Endodermal cell (in vitro differentiated cells): Measurements from ENCODE around the gene TCF4. TPM values are rescaled to one million over a fixed set of nuclear protein-coding genes. Genes with fewer than 3 reads are reported as not detected.

Experiments
- DNase-seq: peaks from one replicate; pipeline ENCODE4 v3.0.0-alpha.2; 2017
- H3K27ac ChIP-seq: 2 replicates; pipeline ENCODE4 v1.5.1; 2013; ENCODE audit warnings: mild to moderate bottlenecking, low read depth, low read length, moderate library complexity
- H3K27me3 ChIP-seq: 2 replicates; pipeline ENCODE4 v1.6.1; 2013; ENCODE audit warnings: mild to moderate bottlenecking, low read length, moderate library complexity; ENCODE audit not compliant: insufficient read depth, control insufficient read depth, poor library complexity, severe bottlenecking
- H3K36me3 ChIP-seq: 2 replicates; pipeline ENCODE4 v1.7.0; 2013; ENCODE audit warnings: mild to moderate bottlenecking, low read length, moderate library complexity; ENCODE audit not compliant: control insufficient read depth, insufficient read depth
- H3K4me1 ChIP-seq: one replicate; pipeline ENCODE4 v1.7.0; 2013; ENCODE audit warnings: low read length; ENCODE audit not compliant: control insufficient read depth, insufficient read depth
- H3K4me3 ChIP-seq: 2 replicates; pipeline ENCODE4 v1.5.1; 2013; ENCODE audit warnings: mild to moderate bottlenecking, low read length, moderate library complexity
- H3K9ac ChIP-seq: 2 replicates; pipeline ENCODE4 v1.6.1; 2013; ENCODE audit warnings: mild to moderate bottlenecking, low read length, moderate library complexity; ENCODE audit not compliant: poor library complexity, severe bottlenecking; ENCODE audit errors: extremely low read depth
- H3K9me3 ChIP-seq: 2 replicates; pipeline ENCODE4 v1.6.1; 2013; ENCODE audit warnings: mild to moderate bottlenecking, low read length, moderate library complexity; ENCODE audit not compliant: control insufficient read depth
- H3K27ac Mint-ChIP-seq: 2 replicates; pipeline ENCODE4 v1.8.0; 2020; ENCODE audit warnings: mixed read lengths
- H3K27me3 Mint-ChIP-seq: 2 replicates; pipeline ENCODE4 v1.8.0; 2021; ENCODE audit warnings: mild to moderate bottlenecking, mixed read lengths; ENCODE audit not compliant: insufficient read depth
- H3K36me3 Mint-ChIP-seq: 2 replicates; pipeline ENCODE4 v1.8.0; 2020; ENCODE audit warnings: low read depth, mixed read lengths
- H3K4me1 Mint-ChIP-seq: 2 replicates; pipeline ENCODE4 v1.8.0; 2020; ENCODE audit warnings: mixed read lengths
- H3K4me3 Mint-ChIP-seq: 2 replicates; pipeline ENCODE4 v1.8.0; 2020; ENCODE audit warnings: mild to moderate bottlenecking, moderate library complexity, mixed read lengths
- H3K9me3 Mint-ChIP-seq: 2 replicates; pipeline ENCODE4 v1.8.0; 2020; ENCODE audit warnings: mild to moderate bottlenecking, mixed read lengths
- CTCF ChIP-seq: fragments of 200-600 bp; sonication (generic); conservative IDR thresholded peaks from 2 replicates; pipeline ENCODE4 v1.5.0; 2021; ENCODE audit warnings: antibody characterized with exemption, mild to moderate bottlenecking
- WGBS, 2 experiments: methylation state at CpG; one replicate each; pipeline versions ENCODE4 v1.1.5 to v1.1.7; 2013; ENCODE audit warnings: missing lambda C conversion rate in 2 of 2, mixed read lengths in 1 of 2; ENCODE audit not compliant: insufficient coverage in 1 of 2, insufficient read length in 1 of 2; 5-methylcytosine and 5-hydroxymethylcytosine counted together
- total RNA-seq, 2 donors: library from RNA; stranded (reverse); fragmentation: NEBNext Ultra II Directional in 1 of 2; extraction: Animal tissue kit (Norgen Biotek cat#: 25700) in 1 of 2; gene quantifications; 2 replicates in 1 of 2; 3 replicates in 1 of 2; pipeline ENCODE4 v1.2.1, GENCODE V29; 2021

The TCF4 gene
- total RNA-seq, 2 donors from 2014 or later: 40.4 to 58.5 TPM

DNA sequence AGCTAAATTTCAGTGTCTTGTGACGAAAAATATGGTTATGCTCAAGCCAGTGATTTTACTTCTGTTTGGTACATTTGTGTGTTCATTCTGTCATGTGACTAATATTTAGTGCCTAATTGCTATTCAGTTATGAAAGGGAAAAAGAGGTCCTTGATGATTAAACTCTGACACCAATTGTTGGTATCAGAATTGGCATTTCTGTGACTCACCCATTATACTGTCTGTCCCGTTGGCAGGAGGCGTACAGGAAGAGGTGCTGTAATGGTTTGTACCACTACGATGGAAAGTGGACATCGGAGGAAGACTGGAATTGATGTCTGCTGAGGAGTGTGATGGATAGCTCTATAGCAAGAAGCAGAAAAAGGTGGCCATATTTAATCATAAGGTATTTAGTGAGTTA, 318.4 kb downstream of the TCF4 start:
- Histone ChIP-seq H3K27me3 (no peaks in the 10 kb centered on the region), H3K4me3 (no peak overlapping the region), H3K4me1 (no peaks in the 10 kb centered on the region), H3K36me3 (peaks cover 21% of the 10 kb centered on the region), H3K9me3 (no peaks in the 10 kb centered on the region), H3K27ac (no peak overlapping the region), H3K9ac (no peak overlapping the region)
- Mint-ChIP-seq H3K4me1 (peaks cover 9% of the 10 kb centered on the region), H3K4me3 (no peak overlapping the region), H3K27ac (no peak overlapping the region), H3K9me3 (no peaks in the 10 kb centered on the region), H3K36me3 (peaks cover 36% of the 10 kb centered on the region), H3K27me3 (no peaks in the 10 kb centered on the region)
- 93 to 100% methylated on average over 2 to 5 of the region's 5 CpGs for WGBS, 2 experiments
- no peak for DNase-seq
- TF ChIP-seq CTCF: no peak

DNA sequence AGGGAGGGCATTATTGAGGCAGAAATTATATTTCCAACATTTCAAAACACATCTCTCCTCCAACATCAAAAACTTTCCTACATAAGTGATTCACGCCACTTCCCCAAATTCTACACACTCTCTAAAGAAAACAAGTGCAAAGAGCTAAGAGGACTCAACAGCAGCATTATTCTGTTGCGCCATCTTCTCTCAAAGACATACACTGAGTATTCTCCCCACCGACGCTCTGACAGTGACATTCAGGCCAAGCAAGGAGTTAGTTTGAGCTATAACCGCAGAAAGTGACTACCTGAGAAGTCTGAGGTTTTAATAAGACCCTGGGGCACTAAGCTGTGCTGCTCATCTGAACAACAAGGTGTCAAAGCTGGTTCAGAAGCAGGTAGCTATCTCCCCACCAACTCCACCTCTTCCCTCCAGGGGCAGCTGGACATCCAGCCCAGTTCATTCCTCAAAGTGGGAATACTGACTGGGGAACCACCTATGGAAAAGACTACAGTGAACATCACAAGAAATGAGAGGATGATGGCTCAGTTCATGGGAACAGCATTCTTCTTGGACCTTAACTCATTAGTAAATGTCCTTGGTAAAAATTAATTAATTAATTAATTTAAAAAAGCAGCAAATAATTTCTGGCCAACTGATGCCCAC, 319.2 kb downstream of the TCF4 start:
- H3K36me3 Mint-ChIP-seq: peaks cover 28% of the 10 kb centered on the region

DNA sequence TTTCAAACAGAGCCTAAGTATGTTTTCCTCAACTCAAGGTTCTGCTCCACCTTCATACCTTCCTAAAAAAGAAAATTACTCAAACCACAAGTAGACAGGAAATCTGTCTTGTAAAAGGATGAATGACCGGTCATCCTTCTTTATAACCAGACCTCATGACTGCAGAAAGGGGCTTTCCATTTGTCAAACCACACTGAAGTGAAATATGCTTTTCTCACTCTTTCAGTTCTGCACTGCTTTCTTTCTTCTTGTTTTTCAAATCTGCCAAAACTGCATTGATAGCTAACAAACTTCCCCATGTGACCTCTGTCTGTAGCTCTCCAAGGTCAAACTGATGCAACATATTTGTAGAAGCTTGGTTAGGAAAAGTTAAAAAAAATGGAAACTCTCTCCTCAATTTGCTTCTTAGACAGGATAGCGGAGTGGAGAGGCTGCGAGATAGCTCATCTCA, 319.8 kb downstream of the TCF4 start:
- peaks cover 13% of the 10 kb centered on the region for H3K36me3 ChIP-seq
- Mint-ChIP-seq H3K27me3 (no peaks in the 10 kb centered on the region), H3K27ac (no peak overlapping the region), H3K4me3 (no peak overlapping the region), H3K36me3 (peaks cover 25% of the 10 kb centered on the region), H3K9me3 (no peaks in the 10 kb centered on the region), H3K4me1 (peaks cover 16% of the 10 kb centered on the region)
- H3K27me3 ChIP-seq: no peaks in the 10 kb centered on the region
- H3K9ac ChIP-seq: no peak overlapping the region
- TF ChIP-seq CTCF: no peak
- DNase-seq: no peak
- no peak overlapping the region for H3K27ac ChIP-seq
- WGBS, 2 experiments: 88 to 100% methylated on average over 1 to 3 of the region's 3 CpGs
- H3K4me1 ChIP-seq: no peaks in the 10 kb centered on the region
- H3K4me3 ChIP-seq: no peak overlapping the region
- no peaks in the 10 kb centered on the region for H3K9me3 ChIP-seq

More for the DNA sequence above, 319.2 kb downstream of the TCF4 start:
- Mint-ChIP-seq H3K4me1 (peaks cover 16% of the 10 kb centered on the region), H3K4me3 (no peak overlapping the region), H3K27me3 (no peaks in the 10 kb centered on the region), H3K27ac (no peak overlapping the region), H3K9me3 (no peaks in the 10 kb centered on the region)
- Histone ChIP-seq H3K36me3 (peaks cover 13% of the 10 kb centered on the region), H3K4me3 (no peak overlapping the region), H3K9ac (no peak overlapping the region), H3K4me1 (no peaks in the 10 kb centered on the region), H3K9me3 (no peaks in the 10 kb centered on the region), H3K27ac (no peak overlapping the region), H3K27me3 (no peaks in the 10 kb centered on the region)
- whole genome bisulfite sequencing, 2 experiments: 96% methylated on average over 4 to 5 of the region's 5 CpGs
- DNase-seq: no peak
- no peak for TF ChIP-seq CTCF
